ENCODE data around the gene P2RX4. TPM values are rescaled to one million over a fixed set of nuclear protein-coding genes. Genes with fewer than 3 reads are reported as not detected.

P2RX4 gene
- total and polyA plus RNA-seq, 5 experiments from 2014 or later = 27.8 to 36.0 (median 29.8) TPM

- DNase-seq = no peak
- no peak overlapping the region for H3K4me3 Mint-ChIP-seq
- H3K4me1 Mint-ChIP-seq = peaks cover 0 to 6% (median under 1%) of the 10 kb centered on the region in 4 donors
- H3K9me3 Mint-ChIP-seq = peaks cover 0 to 1% (median 0%) of the 10 kb centered on the region in 9 donors
- POLR2A ChIA-PET = no interaction called here
- peaks cover 3 to 14% (median 13%) of the 10 kb centered on the region in 3 donors for H3K36me3 Mint-ChIP-seq
- no peaks in the 10 kb centered on the region for H3K27me3 Mint-ChIP-seq
- ATAC-seq = no peak
- H3K27ac Mint-ChIP-seq = no peak overlapping the region
Observed at GRCh38 chr12:121176826-121177529, 33.0 kb upstream of the P2RX4 start.

GRCh38 chr12:121181181-121181580 is 28.7 kb upstream of the P2RX4 start:
- Mint-ChIP-seq H3K27me3 (no peaks in the 10 kb centered on the region), H3K36me3 (peaks cover 3 to 16% (median 9%) of the 10 kb centered on the region in 3 donors)
- POLR2A ChIA-PET = no interaction called here

GRCh38 chr12:121182222-121182893 is 27.6 kb upstream of the P2RX4 start:
- Mint-ChIP-seq H3K4me3 (no peak overlapping the region), H3K36me3 (peaks cover 3 to 14% (median 8%) of the 10 kb centered on the region in 3 donors), H3K4me1 (peaks cover 0 to 6% (median 0%) of the 10 kb centered on the region in 4 donors), H3K9me3 (peaks cover 0 to 5% (median 0%) of the 10 kb centered on the region in 9 donors), H3K27ac (no peak overlapping the region), H3K27me3 (no peaks in the 10 kb centered on the region)
- no peak for DNase-seq
- POLR2A ChIA-PET = no interaction called here
- ATAC-seq = no peak

More at GRCh38 chr12:121181181-121181580, 28.7 kb upstream of the P2RX4 start:
- ATAC-seq (no peak), DNase-seq (no peak)
- H3K4me3 Mint-ChIP-seq = no peak overlapping the region
- H3K4me1 Mint-ChIP-seq = peaks cover 0 to 6% (median under 1%) of the 10 kb centered on the region in 4 donors
- no peak overlapping the region for H3K27ac Mint-ChIP-seq
- peaks cover 0 to 5% (median 0%) of the 10 kb centered on the region in 9 donors for H3K9me3 Mint-ChIP-seq

- DNase-seq = no peak
- POLR2A ChIA-PET = no interaction called here
Observed at GRCh38 chr12:121184425-121184824, 25.5 kb upstream of the P2RX4 start.

GRCh38 chr12:121184984-121185889 is 24.7 kb upstream of the P2RX4 start:
- peaks cover 3 to 13% (median 8%) of the 10 kb centered on the region in 3 donors for H3K36me3 Mint-ChIP-seq
- H3K4me1 Mint-ChIP-seq = peaks cover 0 to 6% (median 0%) of the 10 kb centered on the region in 4 donors
- no peak overlapping the region for H3K4me3 Mint-ChIP-seq
- ATAC-seq (no peak), DNase-seq (no peak)
- H3K27me3 Mint-ChIP-seq = no peaks in the 10 kb centered on the region
- H3K27ac Mint-ChIP-seq = peak overlapping the region in 1 of 10 donors; percentile 79
- H3K9me3 Mint-ChIP-seq = peaks cover 0 to 5% (median 0%) of the 10 kb centered on the region in 9 donors
- POLR2A ChIA-PET = no interaction called here

More at GRCh38 chr12:121184425-121184824, 25.5 kb upstream of the P2RX4 start:
- H3K36me3 Mint-ChIP-seq = peaks cover 3 to 13% (median 8%) of the 10 kb centered on the region in 3 donors
- H3K9me3 Mint-ChIP-seq = peaks cover 0 to 5% (median 0%) of the 10 kb centered on the region in 9 donors
- H3K4me1 Mint-ChIP-seq = peaks cover 0 to 6% (median 0%) of the 10 kb centered on the region in 4 donors
- H3K27me3 Mint-ChIP-seq = no peaks in the 10 kb centered on the region
- H3K27ac Mint-ChIP-seq = no peak overlapping the region
- no peak overlapping the region for H3K4me3 Mint-ChIP-seq
- no peak for ATAC-seq

- H3K27ac Mint-ChIP-seq = no peak overlapping the region
- H3K4me1 Mint-ChIP-seq = peaks cover 0 to 10% (median 0%) of the 10 kb centered on the region in 4 donors
- POLR2A ChIA-PET = no interaction called here
Observed at GRCh38 chr12:121186826-121187225, 23.1 kb upstream of the P2RX4 start.

GRCh38 chr12:121187501-121187900 is 22.4 kb upstream of the P2RX4 start:
- Mint-ChIP-seq H3K27ac (peak overlapping the region in 1 of 10 donors; percentile 66), H3K36me3 (peaks cover 0 to 8% (median 0%) of the 10 kb centered on the region in 3 donors), H3K4me1 (peaks cover 0 to 10% (median 0%) of the 10 kb centered on the region in 4 donors), H3K9me3 (no peaks in the 10 kb centered on the region), H3K27me3 (no peaks in the 10 kb centered on the region), H3K4me3 (no peak overlapping the region)
- no peak for DNase-seq
- POLR2A ChIA-PET = no interaction called here
- no peak for ATAC-seq

More at GRCh38 chr12:121186826-121187225, 23.1 kb upstream of the P2RX4 start:
- ATAC-seq (no peak), DNase-seq (no peak)
- Mint-ChIP-seq H3K27me3 (no peaks in the 10 kb centered on the region), H3K4me3 (no peak overlapping the region), H3K36me3 (peaks cover 0 to 8% (median 6%) of the 10 kb centered on the region in 3 donors), H3K9me3 (peaks cover 0 to 5% (median 0%) of the 10 kb centered on the region in 9 donors)

GRCh38 chr12:121188227-121188626 is 21.7 kb upstream of the P2RX4 start:
- Mint-ChIP-seq H3K9me3 (no peaks in the 10 kb centered on the region), H3K27ac (peak overlapping the region in 1 of 10 donors; percentile 5), H3K4me3 (no peak overlapping the region), H3K36me3 (peaks cover 0 to 8% (median 0%) of the 10 kb centered on the region in 3 donors), H3K27me3 (no peaks in the 10 kb centered on the region), H3K4me1 (peaks cover 0 to 10% (median 0%) of the 10 kb centered on the region in 4 donors)
- ATAC-seq = no peak
- no peak for DNase-seq
- POLR2A ChIA-PET = no interaction called here

- Mint-ChIP-seq H3K27ac (no peak overlapping the region), H3K4me3 (no peak overlapping the region), H3K9me3 (no peaks in the 10 kb centered on the region), H3K36me3 (peaks cover 0 to 8% (median 0%) of the 10 kb centered on the region in 3 donors), H3K27me3 (no peaks in the 10 kb centered on the region), H3K4me1 (peaks cover 0 to 10% (median 0%) of the 10 kb centered on the region in 4 donors)
- POLR2A ChIA-PET = interaction anchor here (0.6 kb wide), 1 partner anchor 1251 kb away, joined by 3 read pairs; no protein-coding TSS in a partner anchor
- ATAC-seq (no peak), DNase-seq (no peak)
Observed at GRCh38 chr12:121189131-121189530, 20.8 kb upstream of the P2RX4 start.

- ATAC-seq = no peak
- Mint-ChIP-seq H3K27ac (peak overlapping the region in 1 of 10 donors; percentile 18), H3K9me3 (no peaks in the 10 kb centered on the region), H3K27me3 (no peaks in the 10 kb centered on the region), H3K4me3 (no peak overlapping the region), H3K4me1 (peaks cover 0 to 10% (median 0%) of the 10 kb centered on the region in 4 donors), H3K36me3 (peaks cover 0 to 5% (median 0%) of the 10 kb centered on the region in 3 donors)
- POLR2A ChIA-PET = interaction anchor here (0.6 to 0.7 kb wide), 2 partner anchors 18 to 1251 kb away, joined by 3 read pairs; no protein-coding TSS in a partner anchor
- DNase-seq = no peak
Observed at GRCh38 chr12:121189619-121190155, 20.2 kb upstream of the P2RX4 start.

GRCh38 chr12:121190523-121191031 is 19.4 kb upstream of the P2RX4 start:
- POLR2A ChIA-PET = interaction anchor here (0.7 kb wide), 1 partner anchor 17 kb away, joined by 3 read pairs; no protein-coding TSS in a partner anchor
- DNase-seq (no peak), ATAC-seq (no peak)
- peak overlapping the region in 1 of 10 donors; percentile 53 for H3K27ac Mint-ChIP-seq
- H3K4me3 Mint-ChIP-seq = no peak overlapping the region
- H3K27me3 Mint-ChIP-seq = no peaks in the 10 kb centered on the region
- no peaks in the 10 kb centered on the region for H3K9me3 Mint-ChIP-seq
- no peaks in the 10 kb centered on the region for H3K36me3 Mint-ChIP-seq
- peaks cover 0 to 6% (median 0%) of the 10 kb centered on the region in 4 donors for H3K4me1 Mint-ChIP-seq

- peaks cover 0 to 4% (median 0%) of the 10 kb centered on the region in 4 donors for H3K4me1 Mint-ChIP-seq
- H3K27ac Mint-ChIP-seq = peak overlapping the region in 1 of 10 donors; percentile 53
- ATAC-seq (no peak), DNase-seq (no peak)
- POLR2A ChIA-PET = no interaction called here
- H3K9me3 Mint-ChIP-seq = no peaks in the 10 kb centered on the region
- no peak overlapping the region for H3K4me3 Mint-ChIP-seq
- H3K36me3 Mint-ChIP-seq = no peaks in the 10 kb centered on the region
- no peaks in the 10 kb centered on the region for H3K27me3 Mint-ChIP-seq
Observed at GRCh38 chr12:121191151-121191550, 18.8 kb upstream of the P2RX4 start.
